ENCODE results near the gene CLMN. TPM values are rescaled to one million over a fixed set of nuclear protein-coding genes. Genes with fewer than 3 reads are reported as not detected.

The CLMN gene
- total RNA-seq, 1 donor: 1.1 TPM

GRCh38 chr14:95199298-95199983 is 120.3 kb downstream of the CLMN start:
- TF ChIP-seq CTCF (IDR thresholded peaks at IDR 0.05; ENCODE audit: extremely low read depth, low read depth, low read length): no peak
- no peak overlapping the region for H3K4me3 ChIP-seq (ENCODE audit: insufficient read depth, low read length)
- H3K27ac ChIP-seq (ENCODE audit: low read depth, low read length): no peak overlapping the region
- H3K4me1 ChIP-seq (ENCODE audit: insufficient read depth, low read length): no peaks in the 10 kb centered on the region
- DNase-seq (ENCODE audit: insufficient read length, low spot score, missing footprints): no peak
- no peaks in the 10 kb centered on the region for H4K20me1 ChIP-seq (ENCODE audit: insufficient read depth, low read length)
- no peak overlapping the region for H3K4me2 ChIP-seq (ENCODE audit: insufficient read depth, low read length)
- no peaks in the 10 kb centered on the region for H3K79me2 ChIP-seq (ENCODE audit: insufficient read depth, low read length)
- no peaks in the 10 kb centered on the region for H3K27me3 ChIP-seq (ENCODE audit: insufficient read depth, low read length)
- H3K9me3 ChIP-seq (ENCODE audit: low read depth, low read length): no peaks in the 10 kb centered on the region
- no peaks in the 10 kb centered on the region for H3K36me3 ChIP-seq (ENCODE audit: insufficient read depth, low read length)
- H2AFZ ChIP-seq (ENCODE audit: low read length): no peak overlapping the region

GRCh38 chr14:95198320-95198719 is 121.4 kb downstream of the CLMN start:
- no peaks in the 10 kb centered on the region for H3K9me3 ChIP-seq (ENCODE audit: low read depth, low read length)
- TF ChIP-seq CTCF (IDR thresholded peaks at IDR 0.05; ENCODE audit: extremely low read depth, low read depth, low read length): no peak
- no peak for DNase-seq (ENCODE audit: insufficient read length, low spot score, missing footprints)
- no peak overlapping the region for H3K4me2 ChIP-seq (ENCODE audit: insufficient read depth, low read length)
- no peak overlapping the region for H2AFZ ChIP-seq (ENCODE audit: low read length)
- H3K4me1 ChIP-seq (ENCODE audit: insufficient read depth, low read length): no peaks in the 10 kb centered on the region
- H3K27ac ChIP-seq (ENCODE audit: low read depth, low read length): no peak overlapping the region
- no peaks in the 10 kb centered on the region for H3K79me2 ChIP-seq (ENCODE audit: insufficient read depth, low read length)
- no peak overlapping the region for H3K4me3 ChIP-seq (ENCODE audit: insufficient read depth, low read length)
- H4K20me1 ChIP-seq (ENCODE audit: insufficient read depth, low read length): no peaks in the 10 kb centered on the region
- no peaks in the 10 kb centered on the region for H3K27me3 ChIP-seq (ENCODE audit: insufficient read depth, low read length)
- no peaks in the 10 kb centered on the region for H3K36me3 ChIP-seq (ENCODE audit: insufficient read depth, low read length)

- no peak overlapping the region for H2AFZ ChIP-seq (ENCODE audit: low read length)
- no peak overlapping the region for H3K4me2 ChIP-seq (ENCODE audit: insufficient read depth, low read length)
- no peaks in the 10 kb centered on the region for H3K79me2 ChIP-seq (ENCODE audit: insufficient read depth, low read length)
- H3K27me3 ChIP-seq (ENCODE audit: insufficient read depth, low read length): no peaks in the 10 kb centered on the region
- DNase-seq (ENCODE audit: insufficient read length, low spot score, missing footprints): no peak
- H3K27ac ChIP-seq (ENCODE audit: low read depth, low read length): no peak overlapping the region
- no peaks in the 10 kb centered on the region for H3K4me1 ChIP-seq (ENCODE audit: insufficient read depth, low read length)
- H4K20me1 ChIP-seq (ENCODE audit: insufficient read depth, low read length): no peaks in the 10 kb centered on the region
- no peak overlapping the region for H3K4me3 ChIP-seq (ENCODE audit: insufficient read depth, low read length)
- no peaks in the 10 kb centered on the region for H3K36me3 ChIP-seq (ENCODE audit: insufficient read depth, low read length)
- no peaks in the 10 kb centered on the region for H3K9me3 ChIP-seq (ENCODE audit: low read depth, low read length)
- no peak for TF ChIP-seq CTCF (IDR thresholded peaks at IDR 0.05; ENCODE audit: extremely low read depth, low read depth, low read length)
These were observed 122.2 kb downstream of the CLMN start for GRCh38 chr14:95197551-95197950.

- Histone ChIP-seq H4K20me1 (ENCODE audit: insufficient read depth, low read length) (no peaks in the 10 kb centered on the region), H3K27me3 (ENCODE audit: insufficient read depth, low read length) (peaks cover 2% of the 10 kb centered on the region), H2AFZ (ENCODE audit: low read length) (no peak overlapping the region), H3K4me3 (ENCODE audit: insufficient read depth, low read length) (no peak overlapping the region), H3K4me1 (ENCODE audit: insufficient read depth, low read length) (no peaks in the 10 kb centered on the region), H3K27ac (ENCODE audit: low read depth, low read length) (no peak overlapping the region), H3K36me3 (ENCODE audit: insufficient read depth, low read length) (no peaks in the 10 kb centered on the region), H3K4me2 (ENCODE audit: insufficient read depth, low read length) (no peak overlapping the region), H3K9me3 (ENCODE audit: low read depth, low read length) (no peaks in the 10 kb centered on the region), H3K79me2 (ENCODE audit: insufficient read depth, low read length) (no peaks in the 10 kb centered on the region)
- no peak for DNase-seq (ENCODE audit: insufficient read length, low spot score, missing footprints)
- no peak for TF ChIP-seq CTCF (IDR thresholded peaks at IDR 0.05; ENCODE audit: extremely low read depth, low read depth, low read length)
These were observed 122.7 kb downstream of the CLMN start for GRCh38 chr14:95196826-95197545.
